Natural killer cell (primary cell): ENCODE results near the gene NEGR1. TPM values are rescaled to one million over a fixed set of nuclear protein-coding genes. Genes with fewer than 3 reads are reported as not detected.

Source experiments
- ATAC-seq, 3 donors: fragments of 150-1000 bp in 2 of 3; fragments of 200-7000 bp in 1 of 3; cut with Tn5 transposase; 1 replicate in 1 of 3; 2 replicates in 2 of 3; pipeline ENCODE4 v1.10.0; 2021; ENCODE audit warnings: mild to moderate bottlenecking in 2 of 3, moderate library complexity in 2 of 3
- DNase-seq, 2 donors: peaks; one replicate each; pipeline versions ENCODE4 v3.0.0 to v3.0.0-alpha.2; 2013 to 2021; ENCODE audit warnings: mixed read lengths in 1 of 2
- H3K27ac ChIP-seq: one replicate; pipeline ENCODE4 v1.5.1; 2013; ENCODE audit warnings: mild to moderate bottlenecking, low read length
- H3K27me3 ChIP-seq: one replicate; pipeline ENCODE4 v1.6.1; 2013; ENCODE audit warnings: low read length; ENCODE audit not compliant: control insufficient read depth, insufficient read depth
- H3K36me3 ChIP-seq: one replicate; pipeline ENCODE4 v1.6.1; 2013; ENCODE audit warnings: low read length; ENCODE audit not compliant: control insufficient read depth, insufficient read depth
- H3K4me1 ChIP-seq: one replicate; pipeline ENCODE4 v1.6.1; 2013; ENCODE audit warnings: low read length; ENCODE audit not compliant: control insufficient read depth, insufficient read depth
- H3K4me3 ChIP-seq: one replicate; pipeline ENCODE4 v1.5.1; 2013; ENCODE audit warnings: low read length
- H3K9me3 ChIP-seq: one replicate; pipeline ENCODE4 v1.6.1; 2013; ENCODE audit warnings: low read length; ENCODE audit not compliant: control insufficient read depth, insufficient read depth
- H3K27ac Mint-ChIP-seq, 2 donors: one replicate each; pipeline ENCODE4 v1.8.0; 2022; ENCODE audit warnings: mild to moderate bottlenecking in 2 of 2, mixed read lengths in 2 of 2, moderate library complexity in 1 of 2
- H3K27me3 Mint-ChIP-seq, 2 donors: one replicate each; pipeline ENCODE4 v1.8.0; 2022; ENCODE audit warnings: low read depth in 2 of 2, mixed read lengths in 2 of 2
- H3K36me3 Mint-ChIP-seq: one replicate; pipeline ENCODE4 v1.8.0; 2022; ENCODE audit warnings: mixed read lengths
- H3K4me1 Mint-ChIP-seq, 2 donors: one replicate each; pipeline ENCODE4 v1.8.0; 2022; ENCODE audit warnings: mixed read lengths in 2 of 2
- H3K4me3 Mint-ChIP-seq: one replicate; pipeline ENCODE4 v1.8.0; 2022; ENCODE audit warnings: mild to moderate bottlenecking, moderate library complexity, mixed read lengths
- H3K9me3 Mint-ChIP-seq, 2 donors: one replicate each; pipeline ENCODE4 v1.8.0; 2022; ENCODE audit warnings: mixed read lengths in 2 of 2
- WGBS: methylation state at CpG from one replicate; pipeline ENCODE4 v1.1.7; 2013; ENCODE audit warnings: missing lambda C conversion rate; ENCODE audit not compliant: insufficient coverage; 5-methylcytosine and 5-hydroxymethylcytosine counted together
- intact Hi-C: fragments of 100-400 bp; cut with micrococcal nuclease; formaldehyde crosslinking; loops from one replicate; pipeline ENCODE4 v1.14.2; 2022
- total RNA-seq, 4 donors: library from RNA; stranded (reverse); fragments of 120-200 nt in 1 of 4; gene quantifications; one replicate each; pipeline versions ENCODE4 v1.2.3 to v1.2.4, GENCODE V29; 2013 to 2022
- TF ChIP-seq, protein P1 (sequence below): fragments of 200-600 bp; IDR thresholded peaks from one replicate; pipeline ENCODE4 v1.8.0; 2022; ENCODE audit warnings: antibody characterized with exemption

NEGR1 gene
- total RNA-seq, 3 donors from 2014 or later (not counting 1 experiment from before 2014, with no cell fraction given): 0.55 to 1.3 TPM; not detected in 1

DNA sequence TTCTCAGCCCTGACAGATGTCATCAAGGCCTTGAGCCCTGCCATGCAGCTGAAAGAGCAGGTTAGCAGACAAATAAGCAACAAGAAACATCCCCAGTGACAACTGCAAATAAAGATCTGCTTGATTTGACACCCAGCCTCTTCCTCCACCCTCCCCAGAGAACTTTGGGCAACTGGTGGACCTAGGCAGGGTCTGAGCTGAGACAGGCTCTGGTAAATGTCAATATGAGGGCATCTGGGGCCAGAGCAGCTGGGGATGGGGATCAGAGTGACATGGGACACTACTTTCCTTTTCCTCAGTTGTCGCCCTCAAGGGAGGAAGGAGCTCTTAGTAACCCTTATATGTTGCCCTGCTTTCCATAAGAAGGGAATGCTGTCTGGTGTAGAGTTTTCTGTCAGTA is 544.1 kb downstream of the NEGR1 start:
- no peaks in the 10 kb centered on the region for H3K27me3 Mint-ChIP-seq
- H3K4me1 ChIP-seq: no peaks in the 10 kb centered on the region
- H3K4me3 Mint-ChIP-seq: no peak overlapping the region
- H3K27ac ChIP-seq: no peak overlapping the region
- H3K36me3 ChIP-seq: no peaks in the 10 kb centered on the region
- TF ChIP-seq, protein P1, sequence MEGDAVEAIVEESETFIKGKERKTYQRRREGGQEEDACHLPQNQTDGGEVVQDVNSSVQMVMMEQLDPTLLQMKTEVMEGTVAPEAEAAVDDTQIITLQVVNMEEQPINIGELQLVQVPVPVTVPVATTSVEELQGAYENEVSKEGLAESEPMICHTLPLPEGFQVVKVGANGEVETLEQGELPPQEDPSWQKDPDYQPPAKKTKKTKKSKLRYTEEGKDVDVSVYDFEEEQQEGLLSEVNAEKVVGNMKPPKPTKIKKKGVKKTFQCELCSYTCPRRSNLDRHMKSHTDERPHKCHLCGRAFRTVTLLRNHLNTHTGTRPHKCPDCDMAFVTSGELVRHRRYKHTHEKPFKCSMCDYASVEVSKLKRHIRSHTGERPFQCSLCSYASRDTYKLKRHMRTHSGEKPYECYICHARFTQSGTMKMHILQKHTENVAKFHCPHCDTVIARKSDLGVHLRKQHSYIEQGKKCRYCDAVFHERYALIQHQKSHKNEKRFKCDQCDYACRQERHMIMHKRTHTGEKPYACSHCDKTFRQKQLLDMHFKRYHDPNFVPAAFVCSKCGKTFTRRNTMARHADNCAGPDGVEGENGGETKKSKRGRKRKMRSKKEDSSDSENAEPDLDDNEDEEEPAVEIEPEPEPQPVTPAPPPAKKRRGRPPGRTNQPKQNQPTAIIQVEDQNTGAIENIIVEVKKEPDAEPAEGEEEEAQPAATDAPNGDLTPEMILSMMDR: no peak
- WGBS: 100% methylated on average over 1 of the region's 1 CpG
- no peak overlapping the region for H3K27ac Mint-ChIP-seq
- no peaks in the 10 kb centered on the region for H3K36me3 Mint-ChIP-seq
- no peak for ATAC-seq
- DNase-seq: no peak
- no peaks in the 10 kb centered on the region for H3K4me1 Mint-ChIP-seq
- H3K9me3 ChIP-seq: no peaks in the 10 kb centered on the region
- H3K4me3 ChIP-seq: no peak overlapping the region
- intact Hi-C loops: no loop called here
- H3K27me3 ChIP-seq: no peaks in the 10 kb centered on the region
- peaks cover 5 to 15% of the 10 kb centered on the region in 2 donors for H3K9me3 Mint-ChIP-seq

DNA sequence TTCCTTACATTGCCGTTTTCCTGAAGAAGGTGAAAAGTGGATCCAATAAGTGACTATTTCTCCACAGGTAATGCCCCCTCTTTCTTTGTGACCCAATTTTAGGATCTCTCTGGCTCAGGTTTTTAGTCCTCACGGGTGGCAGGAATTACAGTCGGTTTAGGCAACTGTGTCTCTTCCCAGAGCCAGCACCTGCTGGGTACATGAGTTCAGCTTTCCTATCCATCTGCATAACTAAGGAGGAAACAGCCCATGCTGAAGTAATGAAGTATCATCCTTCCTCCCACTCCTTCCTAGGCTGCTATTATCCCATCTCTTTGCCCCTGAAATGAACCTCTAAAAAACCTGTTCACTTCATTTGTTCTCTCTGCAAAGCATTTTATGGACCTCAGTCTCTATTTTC is 544.6 kb downstream of the NEGR1 start:
- Histone ChIP-seq H3K9me3 (no peaks in the 10 kb centered on the region), H3K36me3 (no peaks in the 10 kb centered on the region), H3K27ac (no peak overlapping the region), H3K4me1 (no peaks in the 10 kb centered on the region), H3K27me3 (no peaks in the 10 kb centered on the region), H3K4me3 (no peak overlapping the region)
- no peaks in the 10 kb centered on the region for H3K27me3 Mint-ChIP-seq
- no peaks in the 10 kb centered on the region for H3K36me3 Mint-ChIP-seq
- peaks cover 5 to 13% of the 10 kb centered on the region in 2 donors for H3K9me3 Mint-ChIP-seq
- no peak overlapping the region for H3K4me3 Mint-ChIP-seq
- TF ChIP-seq, protein P1: no peak
- no peaks in the 10 kb centered on the region for H3K4me1 Mint-ChIP-seq
- ATAC-seq: no peak
- WGBS: 89% methylated on average over 3 of the region's 3 CpGs
- no peak overlapping the region for H3K27ac Mint-ChIP-seq
- DNase-seq: no peak
- intact Hi-C loops: no loop called here

DNA sequence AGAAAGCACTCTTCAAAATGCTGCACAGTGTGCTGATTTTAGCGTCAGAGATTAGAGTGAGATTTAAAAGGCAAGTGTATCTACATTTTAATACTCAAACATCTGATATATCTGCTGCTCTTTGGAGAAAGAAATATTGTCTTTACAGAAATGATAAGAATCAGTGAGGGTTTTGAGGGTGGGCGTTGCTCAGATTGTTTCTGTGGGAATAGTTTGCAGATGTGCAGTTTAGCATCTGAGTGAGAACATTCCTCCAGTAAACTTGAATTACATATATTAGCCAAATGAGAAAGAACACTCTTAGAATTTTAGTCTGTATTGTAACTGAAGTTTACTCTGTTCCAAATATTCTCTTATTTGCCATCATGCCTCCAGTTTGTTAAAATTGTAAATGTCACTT is 549.2 kb downstream of the NEGR1 start:
- H3K9me3 ChIP-seq: no peaks in the 10 kb centered on the region
- intact Hi-C loops: no loop called here
- DNase-seq (no peak), ATAC-seq (no peak)
- WGBS: 33% methylated on average over 1 of the region's 2 CpGs
- no peaks in the 10 kb centered on the region for H3K27me3 Mint-ChIP-seq
- H3K4me3 ChIP-seq: no peak overlapping the region
- H3K4me1 ChIP-seq: no peaks in the 10 kb centered on the region
- H3K4me1 Mint-ChIP-seq: no peaks in the 10 kb centered on the region
- TF ChIP-seq, protein P1: no peak
- H3K27me3 ChIP-seq: no peaks in the 10 kb centered on the region
- H3K36me3 ChIP-seq: no peaks in the 10 kb centered on the region
- H3K27ac ChIP-seq: no peak overlapping the region
- H3K4me3 Mint-ChIP-seq: no peak overlapping the region
- H3K36me3 Mint-ChIP-seq: no peaks in the 10 kb centered on the region
- no peak overlapping the region for H3K27ac Mint-ChIP-seq
- peaks cover 9 to 10% of the 10 kb centered on the region in 2 donors for H3K9me3 Mint-ChIP-seq

DNA sequence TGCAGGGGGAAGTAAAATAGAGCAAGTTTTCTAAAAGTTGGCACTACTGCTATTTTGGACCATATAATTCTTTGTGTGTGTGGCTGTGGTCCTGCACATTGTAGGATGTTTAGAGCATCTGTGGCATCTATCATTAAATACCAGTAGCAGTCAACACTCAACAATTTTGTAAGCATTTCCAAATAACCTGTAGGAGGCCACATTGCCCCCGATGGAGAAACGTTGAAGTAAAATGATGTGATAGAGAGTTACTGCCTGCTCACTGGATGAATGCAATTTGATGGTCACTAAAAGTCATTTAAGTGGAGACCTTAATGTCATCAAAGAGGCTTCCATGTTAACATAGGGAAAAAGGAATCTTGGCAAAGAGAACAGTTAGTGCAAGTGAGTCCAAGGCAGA is 560.8 kb downstream of the NEGR1 start:
- 82% methylated on average over 2 of the region's 2 CpGs for WGBS
- Histone ChIP-seq H3K36me3 (no peaks in the 10 kb centered on the region), H3K27me3 (no peaks in the 10 kb centered on the region), H3K9me3 (no peaks in the 10 kb centered on the region), H3K27ac (no peak overlapping the region), H3K4me1 (no peaks in the 10 kb centered on the region), H3K4me3 (no peak overlapping the region)
- TF ChIP-seq, protein P1: no peak
- no peaks in the 10 kb centered on the region for H3K36me3 Mint-ChIP-seq
- no peak for ATAC-seq
- H3K4me3 Mint-ChIP-seq: no peak overlapping the region
- no peak for DNase-seq
- H3K9me3 Mint-ChIP-seq: peaks cover 4 to 10% of the 10 kb centered on the region in 2 donors
- no peaks in the 10 kb centered on the region for H3K4me1 Mint-ChIP-seq
- no peaks in the 10 kb centered on the region for H3K27me3 Mint-ChIP-seq
- no peak overlapping the region for H3K27ac Mint-ChIP-seq
- intact Hi-C loops: no loop called here
